Cardiac fibroblast (primary cell): Measurements from ENCODE around the gene KIF13A.
"Not testable (repeated sequence)": the region's sequence is repeated elsewhere in the genome, so short reads cannot be mapped to it uniquely, and the experiment has no call there.

ENCODE experiments used
- DNase-seq, 2 donors: peaks; one replicate each; pipeline versions ENCODE4 v3.0.0 to v3.0.0-alpha.2; 2010; ENCODE audit warnings: low read depth in 2 of 2
- H3K4me3 ChIP-seq, 2 donors: replicated peaks in 1 of 2; 1 replicate in 1 of 2; 2 replicates in 1 of 2; pipeline ENCODE4 v1.5.1; 2011; ENCODE audit warnings: low read depth in 2 of 2, low read length in 2 of 2, mild to moderate bottlenecking in 2 of 2, moderate library complexity in 1 of 2
- CTCF ChIP-seq: IDR thresholded peaks from one replicate; pipeline ENCODE4 v1.5.1; 2011; ENCODE audit warnings: low read depth, mild to moderate bottlenecking, low read length, inconsistent platforms

KIF13A gene

GRCh38 chr6:17851720-17852161, 135.7 kb downstream of the KIF13A start:
- no peak for TF ChIP-seq CTCF
- DNase-seq, result peak; percentile 63 to 75
- no peak overlapping the region for H3K4me3 ChIP-seq

GRCh38 chr6:17851001-17851719, 136.3 kb downstream of the KIF13A start:
- no peak overlapping the region for H3K4me3 ChIP-seq
- DNase-seq, result peak; percentile 43 to 52
- TF ChIP-seq CTCF, result no peak

- DNase-seq, result no peak
- TF ChIP-seq CTCF, result no peak
These were observed 137.2 kb downstream of the KIF13A start for GRCh38 chr6:17850281-17850680.

GRCh38 chr6:17847203-17847760, 140.2 kb downstream of the KIF13A start:
- DNase-seq, result peak in 1 of 2 donors; percentile 32
- no peak overlapping the region for H3K4me3 ChIP-seq
- no peak for TF ChIP-seq CTCF

More at GRCh38 chr6:17850281-17850680, 137.2 kb downstream of the KIF13A start:
- H3K4me3 ChIP-seq, result no peak overlapping the region

- TF ChIP-seq CTCF, result no peak
- no peak for DNase-seq
- no peak overlapping the region for H3K4me3 ChIP-seq
These were observed 140.7 kb downstream of the KIF13A start for GRCh38 chr6:17846762-17847161.

GRCh38 chr6:17845598-17845997, 141.8 kb downstream of the KIF13A start:
- DNase-seq, result no peak
- H3K4me3 ChIP-seq, result no peak overlapping the region
- no peak for TF ChIP-seq CTCF

- not testable (repeated sequence) for H3K4me3 ChIP-seq
These were observed 142.5 kb downstream of the KIF13A start for GRCh38 chr6:17844967-17845366.

More at GRCh38 chr6:17844967-17845366, 142.5 kb downstream of the KIF13A start:
- not testable (repeated sequence) for DNase-seq
